ENCODE results near the gene KCNJ3. TPM values are rescaled to one million over a fixed set of nuclear protein-coding genes. Genes with fewer than 3 reads are reported as not detected.

KCNJ3 gene
- total RNA-seq, 1 experiment from 2014 or later, result 0.11 TPM

- H3K4me3 Mint-ChIP-seq, result no peak overlapping the region
- Histone ChIP-seq H2AFZ (ENCODE audit: low read length) (no peak overlapping the region), H2BK120ac (ENCODE audit: low read depth, low read length, poor library complexity, severe bottlenecking) (no peak overlapping the region), H3K9me3 (ENCODE audit: control insufficient read depth, low read depth, low read length) (no peaks in the 10 kb centered on the region), H2AK5ac (ENCODE audit: insufficient read length, low read length) (no peak overlapping the region), H3K27ac (ENCODE audit: insufficient read length, low read depth, low read length) (no peak overlapping the region), H3K18ac (ENCODE audit: insufficient read length, low read depth, low read length) (no peak overlapping the region), H3T11ph (ENCODE audit: low read length) (no peak overlapping the region), H4K5ac (ENCODE audit: insufficient read length, low read depth, low read length) (no peak overlapping the region), H3K9ac (ENCODE audit: extremely low read depth, insufficient read length, low read length) (no peak overlapping the region), H3K23me2 (ENCODE audit: insufficient read length, low read depth, low read length, poor library complexity, severe bottlenecking) (no peaks in the 10 kb centered on the region), H2BK15ac (ENCODE audit: low read depth, low read length) (no peak overlapping the region), H3K4ac (ENCODE audit: low read depth, low read length) (no peak overlapping the region), H2BK12ac (ENCODE audit: insufficient read length, low read depth, low read length) (no peak overlapping the region), H4K20me1 (ENCODE audit: control insufficient read depth, insufficient read depth, insufficient read length) (no peaks in the 10 kb centered on the region), H3K79me2 (ENCODE audit: insufficient read depth, low read length) (no peaks in the 10 kb centered on the region), H3K23ac (ENCODE audit: insufficient read length, low read depth, low read length) (no peak overlapping the region), H2BK20ac (ENCODE audit: low read depth, low read length, poor library complexity, severe bottlenecking) (no peak overlapping the region), H3K4me2 (ENCODE audit: insufficient read depth, insufficient read length, low read length) (no peak overlapping the region), H3K14ac (ENCODE audit: insufficient read depth, low read length) (no peak overlapping the region), H4K91ac (ENCODE audit: insufficient read length, low read depth, low read length) (no peak overlapping the region), H3K4me1 (ENCODE audit: insufficient read depth, low read length) (no peaks in the 10 kb centered on the region), H3K56ac (ENCODE audit: insufficient read length, low read depth, low read length) (no peak overlapping the region), H4K8ac (replicated peaks; ENCODE audit: insufficient read length, low read depth, low read length) (no peak overlapping the region), H3K79me1 (ENCODE audit: insufficient read depth, low read depth, low read length, poor library complexity, severe bottlenecking) (no peaks in the 10 kb centered on the region), H3K27me3 (ENCODE audit: insufficient read depth, low read length) (no peaks in the 10 kb centered on the region), H2BK5ac (ENCODE audit: insufficient read length, low read length) (no peak overlapping the region)
- no peaks in the 10 kb centered on the region for H3K36me3 Mint-ChIP-seq (ENCODE audit: insufficient read depth in 1 of 3, low read depth in 3 of 3)
- H3K4me1 Mint-ChIP-seq, result no peaks in the 10 kb centered on the region
- H3K27me3 Mint-ChIP-seq (ENCODE audit: low read depth), result no peaks in the 10 kb centered on the region
- H3K9me3 Mint-ChIP-seq, result no peaks in the 10 kb centered on the region
- DNase-seq, result no peak
- no peak overlapping the region for H3K27ac Mint-ChIP-seq
- no peak for TF ChIP-seq CTCF (conservative IDR thresholded peaks at IDR 0.05)
- no CpG with 5 or more reads among the region's 2 CpGs for WGBS (ENCODE audit: extremely low coverage, insufficient read length, low lambda C conversion rate)
Measured at GRCh38 chr2:154720651-154721050, 22.2 kb downstream of the KCNJ3 start.
